ENCODE results near the gene DCC. TPM values are rescaled to one million over a fixed set of nuclear protein-coding genes. Genes with fewer than 3 reads are reported as not detected.

DCC gene
- total and polyA plus RNA-seq, 2 experiments from 2014 or later: 0.53 to 0.73 TPM

DNA sequence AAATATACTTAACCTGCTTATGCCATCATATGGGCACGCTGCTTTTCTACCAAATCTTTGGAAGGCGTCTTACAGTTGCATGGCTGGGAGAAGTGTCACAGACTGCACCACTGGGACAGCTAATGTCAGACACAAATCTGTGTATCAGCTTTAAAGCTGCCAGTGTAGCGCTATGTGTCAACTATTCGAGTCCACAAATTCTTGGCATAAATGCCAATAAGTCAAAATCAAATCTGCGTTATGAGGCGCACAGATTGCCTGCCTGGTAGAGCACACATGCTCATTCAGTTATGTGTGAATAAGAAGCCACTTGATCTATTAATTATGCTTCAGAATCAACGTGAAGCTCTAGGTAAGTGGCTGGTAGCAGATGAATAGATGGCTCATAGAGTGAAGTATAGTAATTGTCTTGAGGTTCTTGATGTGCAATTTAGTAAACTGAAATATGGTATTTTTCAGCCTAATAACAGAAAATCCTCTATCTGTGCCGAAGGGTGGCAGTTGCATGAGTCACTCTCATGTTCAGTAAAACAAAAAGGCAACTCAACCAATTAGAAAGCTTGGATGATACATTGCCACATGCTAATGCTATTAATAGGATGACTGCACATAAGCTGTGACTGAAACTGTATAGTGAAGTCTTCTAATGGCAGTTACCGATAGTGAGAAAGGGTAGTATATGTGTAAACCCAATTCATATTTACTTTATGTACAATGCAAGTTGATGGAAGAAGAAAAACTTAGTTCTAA, 52.0 kb downstream of the DCC start:
- no peak overlapping the region for H3K27ac ChIP-seq (ENCODE audit: low read depth)
- ATAC-seq (no peak), DNase-seq (ENCODE audit: low spot score) (no peak)
- H3K36me3 ChIP-seq (ENCODE audit: insufficient read depth): no peaks in the 10 kb centered on the region
- H3K27me3 ChIP-seq (ENCODE audit: insufficient read depth): no peaks in the 10 kb centered on the region
- H4K20me1 ChIP-seq (replicated peaks; ENCODE audit: insufficient read depth): no peaks in the 10 kb centered on the region
- Mint-ChIP-seq H3K27ac (no peak overlapping the region), H3K27me3 (ENCODE audit: insufficient read depth, low read depth, poor library complexity) (no peaks in the 10 kb centered on the region), H3K4me1 (no peaks in the 10 kb centered on the region), H3K36me3 (ENCODE audit: low read depth) (no peaks in the 10 kb centered on the region), H3K4me3 (no peak overlapping the region), H3K9me3 (no peaks in the 10 kb centered on the region)
- no peaks in the 10 kb centered on the region for H3K9me2 ChIP-seq (ENCODE audit: insufficient read depth)
- TF ChIP-seq JUNB (IDR thresholded peaks at IDR 0.05; ENCODE audit: unreplicated experiment) (no peak), CTCF (conservative IDR thresholded peaks at IDR 0.05; ENCODE audit: low read depth in 2 of 2) (no peak), EZH2 (IDR thresholded peaks at IDR 0.05; ENCODE audit: low read depth, unreplicated experiment) (no peak), STAT1 (IDR thresholded peaks at IDR 0.05; ENCODE audit: unreplicated experiment) (no peak), ZNF114 (CRISPR knock-in tag; IDR thresholded peaks at IDR 0.05) (no peak), CREB1 (CRISPR knock-in tag; IDR thresholded peaks at IDR 0.05; ENCODE audit: low read depth) (no peak), POLR2AphosphoS5 (IDR thresholded peaks at IDR 0.05; ENCODE audit: low read depth) (no peak), EZH2phosphoT487 (IDR thresholded peaks at IDR 0.05; ENCODE audit: unreplicated experiment) (no peak), ZNF331 (CRISPR knock-in tag; IDR thresholded peaks at IDR 0.05; ENCODE audit: low read depth) (no peak), NANOG (IDR thresholded peaks at IDR 0.05; ENCODE audit: borderline replicate concordance) (no peak)
- TF ChIP-seq, protein P1, sequence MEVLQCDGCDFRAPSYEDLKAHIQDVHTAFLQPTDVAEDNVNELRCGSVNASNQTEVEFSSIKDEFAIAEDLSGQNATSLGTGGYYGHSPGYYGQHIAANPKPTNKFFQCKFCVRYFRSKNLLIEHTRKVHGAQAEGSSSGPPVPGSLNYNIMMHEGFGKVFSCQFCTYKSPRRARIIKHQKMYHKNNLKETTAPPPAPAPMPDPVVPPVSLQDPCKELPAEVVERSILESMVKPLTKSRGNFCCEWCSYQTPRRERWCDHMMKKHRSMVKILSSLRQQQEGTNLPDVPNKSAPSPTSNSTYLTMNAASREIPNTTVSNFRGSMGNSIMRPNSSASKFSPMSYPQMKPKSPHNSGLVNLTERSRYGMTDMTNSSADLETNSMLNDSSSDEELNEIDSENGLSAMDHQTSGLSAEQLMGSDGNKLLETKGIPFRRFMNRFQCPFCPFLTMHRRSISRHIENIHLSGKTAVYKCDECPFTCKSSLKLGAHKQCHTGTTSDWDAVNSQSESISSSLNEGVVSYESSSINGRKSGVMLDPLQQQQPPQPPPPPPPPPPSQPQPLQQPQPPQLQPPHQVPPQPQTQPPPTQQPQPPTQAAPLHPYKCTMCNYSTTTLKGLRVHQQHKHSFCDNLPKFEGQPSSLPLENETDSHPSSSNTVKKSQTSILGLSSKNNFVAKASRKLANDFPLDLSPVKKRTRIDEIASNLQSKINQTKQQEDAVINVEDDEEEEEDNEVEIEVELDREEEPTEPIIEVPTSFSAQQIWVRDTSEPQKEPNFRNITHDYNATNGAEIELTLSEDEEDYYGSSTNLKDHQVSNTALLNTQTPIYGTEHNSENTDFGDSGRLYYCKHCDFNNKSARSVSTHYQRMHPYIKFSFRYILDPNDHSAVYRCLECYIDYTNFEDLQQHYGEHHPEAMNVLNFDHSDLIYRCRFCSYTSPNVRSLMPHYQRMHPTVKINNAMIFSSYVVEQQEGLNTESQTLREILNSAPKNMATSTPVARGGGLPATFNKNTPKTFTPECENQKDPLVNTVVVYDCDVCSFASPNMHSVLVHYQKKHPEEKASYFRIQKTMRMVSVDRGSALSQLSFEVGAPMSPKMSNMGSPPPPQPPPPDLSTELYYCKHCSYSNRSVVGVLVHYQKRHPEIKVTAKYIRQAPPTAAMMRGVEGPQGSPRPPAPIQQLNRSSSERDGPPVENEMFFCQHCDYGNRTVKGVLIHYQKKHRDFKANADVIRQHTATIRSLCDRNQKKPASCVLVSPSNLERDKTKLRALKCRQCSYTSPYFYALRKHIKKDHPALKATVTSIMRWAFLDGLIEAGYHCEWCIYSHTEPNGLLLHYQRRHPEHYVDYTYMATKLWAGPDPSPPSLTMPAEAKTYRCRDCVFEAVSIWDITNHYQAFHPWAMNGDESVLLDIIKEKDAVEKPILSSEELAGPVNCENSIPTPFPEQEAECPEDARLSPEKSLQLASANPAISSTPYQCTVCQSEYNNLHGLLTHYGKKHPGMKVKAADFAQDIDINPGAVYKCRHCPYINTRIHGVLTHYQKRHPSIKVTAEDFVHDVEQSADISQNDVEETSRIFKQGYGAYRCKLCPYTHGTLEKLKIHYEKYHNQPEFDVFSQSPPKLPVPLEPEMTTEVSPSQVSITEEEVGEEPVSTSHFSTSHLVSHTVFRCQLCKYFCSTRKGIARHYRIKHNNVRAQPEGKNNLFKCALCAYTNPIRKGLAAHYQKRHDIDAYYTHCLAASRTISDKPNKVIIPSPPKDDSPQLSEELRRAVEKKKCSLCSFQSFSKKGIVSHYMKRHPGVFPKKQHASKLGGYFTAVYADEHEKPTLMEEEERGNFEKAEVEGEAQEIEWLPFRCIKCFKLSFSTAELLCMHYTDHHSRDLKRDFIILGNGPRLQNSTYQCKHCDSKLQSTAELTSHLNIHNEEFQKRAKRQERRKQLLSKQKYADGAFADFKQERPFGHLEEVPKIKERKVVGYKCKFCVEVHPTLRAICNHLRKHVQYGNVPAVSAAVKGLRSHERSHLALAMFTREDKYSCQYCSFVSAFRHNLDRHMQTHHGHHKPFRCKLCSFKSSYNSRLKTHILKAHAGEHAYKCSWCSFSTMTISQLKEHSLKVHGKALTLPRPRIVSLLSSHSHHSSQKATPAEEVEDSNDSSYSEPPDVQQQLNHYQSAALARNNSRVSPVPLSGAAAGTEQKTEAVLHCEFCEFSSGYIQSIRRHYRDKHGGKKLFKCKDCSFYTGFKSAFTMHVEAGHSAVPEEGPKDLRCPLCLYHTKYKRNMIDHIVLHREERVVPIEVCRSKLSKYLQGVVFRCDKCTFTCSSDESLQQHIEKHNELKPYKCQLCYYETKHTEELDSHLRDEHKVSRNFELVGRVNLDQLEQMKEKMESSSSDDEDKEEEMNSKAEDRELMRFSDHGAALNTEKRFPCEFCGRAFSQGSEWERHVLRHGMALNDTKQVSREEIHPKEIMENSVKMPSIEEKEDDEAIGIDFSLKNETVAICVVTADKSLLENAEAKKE (CRISPR knock-in tag; IDR thresholded peaks at IDR 0.05): no peak
- TF ChIP-seq, protein P2, sequence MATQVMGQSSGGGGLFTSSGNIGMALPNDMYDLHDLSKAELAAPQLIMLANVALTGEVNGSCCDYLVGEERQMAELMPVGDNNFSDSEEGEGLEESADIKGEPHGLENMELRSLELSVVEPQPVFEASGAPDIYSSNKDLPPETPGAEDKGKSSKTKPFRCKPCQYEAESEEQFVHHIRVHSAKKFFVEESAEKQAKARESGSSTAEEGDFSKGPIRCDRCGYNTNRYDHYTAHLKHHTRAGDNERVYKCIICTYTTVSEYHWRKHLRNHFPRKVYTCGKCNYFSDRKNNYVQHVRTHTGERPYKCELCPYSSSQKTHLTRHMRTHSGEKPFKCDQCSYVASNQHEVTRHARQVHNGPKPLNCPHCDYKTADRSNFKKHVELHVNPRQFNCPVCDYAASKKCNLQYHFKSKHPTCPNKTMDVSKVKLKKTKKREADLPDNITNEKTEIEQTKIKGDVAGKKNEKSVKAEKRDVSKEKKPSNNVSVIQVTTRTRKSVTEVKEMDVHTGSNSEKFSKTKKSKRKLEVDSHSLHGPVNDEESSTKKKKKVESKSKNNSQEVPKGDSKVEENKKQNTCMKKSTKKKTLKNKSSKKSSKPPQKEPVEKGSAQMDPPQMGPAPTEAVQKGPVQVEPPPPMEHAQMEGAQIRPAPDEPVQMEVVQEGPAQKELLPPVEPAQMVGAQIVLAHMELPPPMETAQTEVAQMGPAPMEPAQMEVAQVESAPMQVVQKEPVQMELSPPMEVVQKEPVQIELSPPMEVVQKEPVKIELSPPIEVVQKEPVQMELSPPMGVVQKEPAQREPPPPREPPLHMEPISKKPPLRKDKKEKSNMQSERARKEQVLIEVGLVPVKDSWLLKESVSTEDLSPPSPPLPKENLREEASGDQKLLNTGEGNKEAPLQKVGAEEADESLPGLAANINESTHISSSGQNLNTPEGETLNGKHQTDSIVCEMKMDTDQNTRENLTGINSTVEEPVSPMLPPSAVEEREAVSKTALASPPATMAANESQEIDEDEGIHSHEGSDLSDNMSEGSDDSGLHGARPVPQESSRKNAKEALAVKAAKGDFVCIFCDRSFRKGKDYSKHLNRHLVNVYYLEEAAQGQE (IDR thresholded peaks at IDR 0.05; ENCODE audit: unreplicated experiment): no peak
- TF ChIP-seq, protein P3, sequence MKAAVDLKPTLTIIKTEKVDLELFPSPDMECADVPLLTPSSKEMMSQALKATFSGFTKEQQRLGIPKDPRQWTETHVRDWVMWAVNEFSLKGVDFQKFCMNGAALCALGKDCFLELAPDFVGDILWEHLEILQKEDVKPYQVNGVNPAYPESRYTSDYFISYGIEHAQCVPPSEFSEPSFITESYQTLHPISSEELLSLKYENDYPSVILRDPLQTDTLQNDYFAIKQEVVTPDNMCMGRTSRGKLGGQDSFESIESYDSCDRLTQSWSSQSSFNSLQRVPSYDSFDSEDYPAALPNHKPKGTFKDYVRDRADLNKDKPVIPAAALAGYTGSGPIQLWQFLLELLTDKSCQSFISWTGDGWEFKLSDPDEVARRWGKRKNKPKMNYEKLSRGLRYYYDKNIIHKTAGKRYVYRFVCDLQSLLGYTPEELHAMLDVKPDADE (IDR thresholded peaks at IDR 0.05): no peak
- no peak overlapping the region for H3K4me2 ChIP-seq
- no peaks in the 10 kb centered on the region for H3K79me2 ChIP-seq (replicated peaks; ENCODE audit: insufficient read depth)
- H2AFZ ChIP-seq: no peak overlapping the region
- no peak overlapping the region for H3K4me3 ChIP-seq
- no peaks in the 10 kb centered on the region for H3F3A ChIP-seq (replicated peaks; ENCODE audit: low read depth)
- no peaks in the 10 kb centered on the region for H3K4me1 ChIP-seq (ENCODE audit: insufficient read depth)

All from GM23338 (cell line).